ENCODE measurements around the gene TM6SF1.

DNA sequence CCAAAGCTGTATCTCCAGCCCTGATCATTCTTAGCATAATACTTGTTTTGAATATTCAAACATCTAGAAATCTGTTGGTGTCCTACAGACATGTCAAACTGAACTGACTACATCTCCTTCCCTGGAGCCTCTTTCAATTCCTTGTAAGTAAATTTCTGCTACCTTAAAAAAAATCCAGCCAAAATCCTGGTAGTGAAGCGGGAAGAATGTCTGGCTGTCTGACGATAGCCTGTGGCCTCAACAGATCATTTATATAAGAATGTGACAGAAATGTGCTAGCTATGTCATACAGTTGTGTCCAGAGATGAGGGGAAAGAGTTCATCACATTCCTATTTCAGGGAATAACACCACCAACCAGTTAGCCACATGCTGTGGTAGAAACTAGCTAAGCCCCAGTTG lies 18.6 kb upstream of the TM6SF1 start:
- TF ChIP-seq CTCF (IDR thresholded peaks at IDR 0.05) (no peak), POLR2A (IDR thresholded peaks at IDR 0.05) (no peak)

All from heart left ventricle (tissue), 13 donors.